Ureter (tissue), 1 donor: ENCODE results near the gene STK24. TPM values are rescaled to one million over a fixed set of nuclear protein-coding genes. Genes with fewer than 3 reads are reported as not detected.

Experiments used
- DNase-seq: peaks from one replicate; pipeline ENCODE4 v3.0.0-alpha.2; 2020; ENCODE audit warnings: low spot score
- total RNA-seq: library from RNA; stranded (reverse); gene quantifications from one replicate; pipeline ENCODE4 v1.2.4, GENCODE V29; 2023
- donor health status: DM: yes; HTN: yes; CAD: no.

The STK24 gene
- total RNA-seq, 1 donor from 2014 or later: 160 TPM

DNA sequence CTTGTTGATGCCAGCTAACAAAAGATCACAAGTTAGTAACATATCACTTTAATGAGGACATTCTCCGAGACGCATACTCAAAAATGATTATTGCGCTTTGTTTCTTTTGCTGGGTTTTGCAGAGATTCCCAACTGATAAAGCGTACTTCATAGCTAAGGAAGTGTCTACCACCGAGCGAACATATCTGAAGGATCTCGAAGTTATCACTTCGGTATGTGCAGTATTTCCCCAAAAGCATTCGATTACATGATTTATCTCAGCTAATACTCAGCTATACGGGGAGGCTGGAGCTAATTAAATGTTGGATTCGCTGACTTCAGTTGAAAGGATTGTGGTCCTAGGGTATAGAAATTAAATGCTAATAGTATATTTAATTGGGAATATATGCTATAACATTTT lies 166.3 kb downstream of the STK24 start:
- DNase-seq: no peak

DNA sequence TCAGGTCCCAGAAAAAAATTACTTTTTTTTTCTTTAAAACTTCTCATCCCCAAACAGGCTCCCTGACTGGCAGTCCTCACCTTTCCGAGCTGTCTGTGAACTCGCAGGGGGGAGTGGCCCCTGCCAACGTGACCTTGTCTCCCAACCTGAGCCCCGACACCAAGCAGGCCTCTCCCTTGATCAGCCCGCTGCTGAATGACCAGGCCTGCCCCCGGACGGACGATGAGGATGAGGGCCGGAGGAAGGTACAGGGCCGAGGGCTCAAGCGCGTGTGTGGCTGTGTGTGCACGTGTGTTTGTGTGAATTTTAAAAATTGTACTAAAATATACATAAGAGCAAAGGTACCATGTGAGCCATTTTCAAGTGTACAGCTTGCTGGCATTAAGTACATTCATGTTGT lies 167.6 kb downstream of the STK24 start:
- no peak for DNase-seq

DNA sequence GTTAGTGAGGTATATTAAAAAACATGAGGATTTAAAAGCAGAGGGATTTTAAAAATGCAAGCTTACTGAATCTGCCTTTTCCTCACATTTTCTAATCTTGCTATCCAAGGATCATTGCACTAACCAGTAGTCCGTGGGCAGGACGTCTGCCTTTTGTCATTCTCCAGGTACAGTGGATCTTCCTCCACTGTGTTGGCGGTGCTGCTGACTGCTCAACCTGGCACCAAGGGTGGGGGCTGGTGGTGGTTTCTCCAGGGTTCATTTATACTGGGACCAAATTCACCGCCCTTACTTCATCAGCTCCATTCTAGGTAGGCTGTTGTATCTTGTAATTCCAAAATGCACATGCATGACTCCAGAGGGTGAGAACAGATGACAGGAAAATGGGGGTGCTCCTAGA lies 169.3 kb downstream of the STK24 start:
- DNase-seq: no peak

DNA sequence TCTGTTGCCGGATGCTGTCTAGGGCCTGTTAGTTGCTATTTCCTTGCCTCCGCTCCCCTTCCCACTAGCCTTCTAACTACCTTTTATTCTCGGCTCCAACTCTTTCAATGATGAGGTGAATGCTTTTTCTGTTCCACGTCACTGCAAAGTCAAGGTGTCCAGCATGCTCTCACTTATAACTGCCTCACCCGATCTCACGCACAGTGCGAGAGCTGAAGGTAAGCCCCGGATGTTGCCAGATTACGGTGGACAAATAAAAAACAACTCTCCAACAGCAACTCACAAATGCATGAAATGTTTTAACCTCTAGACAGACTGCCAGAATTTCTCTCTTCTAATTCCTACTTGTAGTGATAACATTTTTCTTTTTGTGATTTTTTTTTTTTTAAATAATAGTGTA lies 169.9 kb downstream of the STK24 start:
- DNase-seq: no peak

DNA sequence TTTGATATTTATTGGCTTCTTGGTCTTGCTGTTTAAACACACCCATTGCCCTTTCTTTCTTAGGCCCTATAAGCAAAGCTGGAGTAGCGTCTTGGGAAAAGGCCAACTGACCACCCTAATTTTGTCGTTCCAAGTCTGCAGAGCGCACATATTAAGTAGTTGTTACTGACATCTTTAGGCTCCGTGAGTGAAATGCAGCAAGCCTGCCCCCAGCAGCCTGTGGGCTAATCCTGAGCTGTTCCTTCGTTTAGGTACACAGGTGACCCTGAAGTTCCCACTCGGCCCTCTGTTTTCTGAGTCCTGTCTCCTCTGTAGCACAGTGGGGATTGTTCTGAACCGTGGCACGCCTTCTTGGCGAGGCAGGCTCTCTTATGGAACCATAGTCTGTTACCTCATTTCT lies 170.5 kb downstream of the STK24 start:
- DNase-seq: no peak

DNA sequence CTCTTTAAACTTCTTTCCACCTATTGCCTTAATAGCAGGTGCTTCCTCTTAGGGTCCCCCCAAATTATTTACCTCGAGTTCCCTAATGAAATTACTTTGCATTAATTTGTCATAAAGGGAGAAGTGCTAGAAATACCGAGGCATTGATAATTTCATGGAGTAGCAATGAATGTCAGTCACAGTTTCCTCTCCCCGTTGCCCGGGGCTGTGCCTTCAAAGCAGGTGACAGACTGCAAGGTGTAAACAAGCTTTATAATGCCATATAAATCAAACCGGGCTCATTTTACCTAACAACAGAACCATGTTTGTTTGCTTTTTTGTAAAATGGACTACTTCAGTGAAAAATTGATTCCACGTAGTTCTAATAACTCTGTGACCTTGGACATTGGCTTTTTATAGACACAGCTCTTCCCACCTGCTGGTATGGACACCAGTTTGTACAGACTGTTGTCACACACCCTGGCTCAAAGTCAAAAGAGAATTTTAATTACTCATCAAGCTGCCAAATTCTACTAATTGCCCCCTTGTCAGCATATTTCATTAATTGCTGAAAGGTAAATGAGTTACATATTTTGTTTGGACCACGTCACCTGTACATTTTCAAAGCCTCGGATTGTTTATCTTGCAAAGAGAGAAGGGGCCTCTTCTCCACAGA lies 171.1 kb downstream of the STK24 start:
- no peak for DNase-seq

DNA sequence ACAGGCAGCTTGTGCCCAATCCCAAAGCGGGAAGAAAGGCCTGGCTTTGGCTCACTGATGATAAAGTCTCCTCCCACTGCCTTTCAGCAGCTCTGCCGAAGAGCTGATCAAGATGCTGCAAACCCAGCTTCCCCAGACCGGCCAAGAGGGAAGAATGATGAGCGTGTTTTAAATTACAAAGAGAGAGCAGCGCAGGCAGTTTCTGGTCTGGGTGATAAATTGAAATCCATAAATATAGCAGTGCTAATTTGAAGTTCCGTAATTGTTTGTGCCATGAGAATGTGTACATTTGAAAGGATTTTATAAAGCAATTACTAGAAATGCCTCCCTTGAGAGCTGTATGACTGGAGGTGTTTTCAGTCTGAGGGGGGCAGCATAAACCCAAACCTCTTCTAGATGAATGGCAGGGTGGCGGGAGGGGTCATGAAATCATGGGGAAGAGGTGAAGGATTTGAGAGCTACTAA lies 171.8 kb downstream of the STK24 start:
- no peak for DNase-seq

DNA sequence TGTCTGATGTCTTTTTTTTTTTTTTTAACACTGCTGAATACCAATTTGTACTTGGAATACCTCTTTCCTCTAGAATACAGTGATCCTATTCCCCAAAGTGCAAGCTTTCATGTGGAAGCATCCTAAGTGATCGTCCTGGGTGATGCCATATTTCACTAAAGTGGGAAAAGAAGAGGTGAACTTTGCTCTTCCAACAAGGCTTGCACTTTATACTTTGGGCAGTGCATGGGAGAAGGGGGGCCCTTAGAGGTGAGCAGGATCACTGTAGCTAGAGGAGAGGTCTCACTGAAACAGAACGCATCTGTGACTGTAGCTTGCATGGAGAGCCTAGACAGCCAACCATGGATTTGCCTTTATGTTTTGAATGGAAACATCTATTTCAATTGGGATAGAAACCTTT lies 173.8 kb downstream of the STK24 start:
- DNase-seq: no peak

DNA sequence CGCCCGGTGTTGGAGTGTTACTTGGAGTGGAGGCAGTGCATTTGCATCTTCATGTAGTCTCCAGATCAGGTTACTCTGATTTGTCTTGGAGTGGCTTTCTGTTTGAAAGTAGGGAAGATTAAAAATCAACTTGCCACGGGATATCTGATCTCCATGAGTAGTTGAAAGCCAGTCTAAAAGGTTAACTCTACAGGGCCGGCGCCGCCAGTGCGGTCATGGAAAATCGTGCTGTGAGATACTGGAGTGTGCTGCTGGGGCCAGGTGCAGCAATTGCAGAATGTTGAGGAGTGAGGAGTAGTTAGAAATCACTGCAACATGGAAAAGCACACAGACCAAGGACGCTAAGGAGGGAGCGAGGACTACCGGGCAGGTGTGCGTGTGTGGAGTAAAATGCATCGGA lies 175.0 kb downstream of the STK24 start:
- no peak for DNase-seq

DNA sequence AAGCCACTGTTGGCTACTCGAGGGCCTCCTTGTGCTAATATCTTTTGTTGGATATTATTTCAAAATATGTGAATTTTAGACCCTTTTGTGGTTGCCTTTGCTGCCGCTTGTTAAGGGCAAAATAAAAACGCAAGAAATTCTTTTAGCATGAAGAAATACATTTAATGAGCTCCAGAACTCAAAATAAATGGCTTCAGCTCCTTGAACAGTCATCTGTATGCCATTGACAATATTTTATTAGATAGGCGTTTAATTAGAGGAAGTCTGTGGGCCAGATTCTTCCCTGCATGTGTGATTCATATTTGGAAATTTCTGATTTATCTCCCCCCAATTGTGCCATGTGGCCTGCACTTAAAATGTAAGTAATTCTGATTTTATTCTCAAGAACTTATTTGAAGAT lies 177.2 kb downstream of the STK24 start:
- no peak for DNase-seq

DNA sequence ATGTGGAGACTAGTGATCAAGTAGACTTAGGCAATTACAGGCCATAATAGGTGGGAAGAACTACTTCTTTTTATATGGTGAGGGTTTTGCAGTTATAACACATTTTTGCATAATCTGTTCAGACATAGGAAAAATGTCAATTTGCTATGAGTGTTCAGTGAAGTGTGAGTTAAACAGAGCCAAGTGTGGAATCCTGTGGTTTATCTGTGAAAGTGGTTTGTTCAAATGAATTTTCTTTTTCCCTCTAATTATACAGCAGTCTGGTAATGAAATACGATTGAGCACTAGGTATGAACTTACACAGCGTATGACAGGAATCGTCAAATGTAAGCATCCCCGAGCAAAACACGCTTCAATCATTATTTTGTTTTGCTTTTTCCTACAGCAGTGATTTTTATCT lies 178.3 kb downstream of the STK24 start:
- no peak for DNase-seq

DNA sequence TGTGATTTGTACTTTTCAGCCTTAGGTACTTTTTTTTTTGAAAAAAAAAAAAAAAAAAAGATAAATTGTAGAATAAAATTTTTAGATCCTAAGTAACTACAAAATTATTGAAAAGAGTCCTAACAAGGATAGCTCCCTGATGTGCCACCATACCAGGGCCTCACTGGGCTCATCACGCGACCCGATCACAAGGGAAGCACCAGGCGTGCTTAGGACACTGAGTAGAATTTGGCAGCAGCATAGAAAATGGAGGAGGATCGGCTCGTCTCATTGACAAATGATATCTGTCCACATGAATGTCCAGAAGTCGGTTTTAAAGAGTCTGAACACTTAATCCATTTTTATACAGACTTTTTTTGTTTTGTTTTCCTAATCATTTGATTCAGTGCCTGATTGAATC lies 179.0 kb downstream of the STK24 start:
- DNase-seq: no peak

DNA sequence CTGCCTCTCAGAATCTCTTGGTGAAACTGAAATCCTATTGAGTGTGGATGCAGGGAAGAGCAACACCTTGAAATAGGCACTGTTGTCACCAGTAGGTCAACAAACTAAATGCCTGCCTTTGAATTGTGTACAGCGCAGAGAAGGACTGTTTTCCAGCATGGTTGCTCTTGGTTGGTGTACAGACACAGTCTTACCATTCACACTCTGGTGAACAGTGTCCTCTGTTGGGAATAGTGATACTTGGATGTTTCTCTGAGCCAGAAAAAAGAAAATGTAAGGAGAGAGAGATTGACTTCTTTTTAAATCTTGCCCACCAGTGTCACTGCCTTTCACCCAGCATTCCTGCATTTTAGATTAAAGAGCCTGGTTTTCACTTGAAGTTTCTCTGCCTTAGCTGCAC lies 179.7 kb downstream of the STK24 start:
- DNase-seq: no peak

DNA sequence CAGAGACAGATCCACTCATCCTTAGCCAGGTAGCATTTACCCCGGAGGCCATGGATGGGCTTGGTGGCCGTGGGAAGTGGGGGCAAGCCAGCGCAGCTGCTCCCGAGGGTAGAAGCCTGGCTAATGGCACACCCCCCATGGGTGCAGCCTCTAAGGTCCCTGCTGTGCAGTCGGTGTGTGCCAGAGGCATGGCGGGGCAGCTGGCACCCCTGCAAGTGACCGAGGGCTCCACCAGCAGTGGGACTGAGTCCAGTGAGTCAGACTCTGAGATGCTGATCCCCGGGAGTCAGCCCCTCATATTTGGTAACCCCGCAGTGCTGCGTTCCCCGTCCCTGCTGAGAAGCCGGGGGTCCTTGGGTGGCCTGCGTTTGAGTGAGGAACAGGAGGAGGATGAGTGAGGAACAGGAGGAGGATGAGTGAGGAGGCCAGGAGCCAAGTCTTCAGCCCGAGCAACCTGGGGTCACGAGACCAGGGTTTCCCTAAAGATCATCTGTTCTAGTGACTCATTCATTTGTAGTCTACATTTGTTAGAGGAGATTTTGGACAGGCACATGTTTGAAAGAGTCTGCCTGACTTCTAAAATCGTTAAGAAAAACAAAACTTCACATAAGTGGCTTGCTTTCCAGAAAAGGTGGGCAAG lies 180.7 kb downstream of the STK24 start:
- no peak for DNase-seq

Other genes with a start within 250 kb of the STK24 start
- gene SLC15A1, start 175.6 kb upstream of the STK24 start, total RNA-seq: 8.9 TPM